LHCN-M2 (cell line): ENCODE results near the gene EPHA8. TPM values are rescaled to one million over a fixed set of nuclear protein-coding genes. Genes with fewer than 3 reads are reported as not detected.

ENCODE experiments used
- DNase-seq: peaks from one replicate; pipeline ENCODE4 v3.0.0-alpha.2; 2012; ENCODE audit warnings: low read depth
- total RNA-seq: library from RNA; depleted of rRNA; stranded (reverse); fragments of >200 nt; gene quantifications from 2 replicates; pipeline ENCODE4 v1.2.3, GENCODE V29; 2014

Gene EPHA8
- total RNA-seq, 1 experiment from 2014 or later: not detected

DNA sequence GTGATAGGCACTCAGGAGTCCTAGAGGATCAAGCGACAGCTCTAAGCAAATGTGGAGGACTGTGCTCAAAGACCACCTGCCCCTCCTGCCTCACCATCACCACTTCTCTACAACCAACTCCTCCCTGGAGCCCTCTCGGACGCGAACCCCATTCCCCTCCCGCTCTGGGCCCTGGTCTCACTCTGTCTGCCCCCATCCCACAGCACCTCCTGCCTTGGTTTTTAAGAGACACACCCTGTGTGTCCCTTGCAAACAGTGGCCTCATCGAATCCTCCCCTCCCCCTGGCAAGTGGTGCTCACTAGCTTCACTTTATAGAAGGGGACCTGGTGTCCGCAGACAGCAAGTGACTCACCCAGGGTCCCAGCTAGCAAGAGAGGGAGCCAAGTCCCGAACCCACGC, 28.8 kb downstream of the EPHA8 start:
- no peak for DNase-seq

DNA sequence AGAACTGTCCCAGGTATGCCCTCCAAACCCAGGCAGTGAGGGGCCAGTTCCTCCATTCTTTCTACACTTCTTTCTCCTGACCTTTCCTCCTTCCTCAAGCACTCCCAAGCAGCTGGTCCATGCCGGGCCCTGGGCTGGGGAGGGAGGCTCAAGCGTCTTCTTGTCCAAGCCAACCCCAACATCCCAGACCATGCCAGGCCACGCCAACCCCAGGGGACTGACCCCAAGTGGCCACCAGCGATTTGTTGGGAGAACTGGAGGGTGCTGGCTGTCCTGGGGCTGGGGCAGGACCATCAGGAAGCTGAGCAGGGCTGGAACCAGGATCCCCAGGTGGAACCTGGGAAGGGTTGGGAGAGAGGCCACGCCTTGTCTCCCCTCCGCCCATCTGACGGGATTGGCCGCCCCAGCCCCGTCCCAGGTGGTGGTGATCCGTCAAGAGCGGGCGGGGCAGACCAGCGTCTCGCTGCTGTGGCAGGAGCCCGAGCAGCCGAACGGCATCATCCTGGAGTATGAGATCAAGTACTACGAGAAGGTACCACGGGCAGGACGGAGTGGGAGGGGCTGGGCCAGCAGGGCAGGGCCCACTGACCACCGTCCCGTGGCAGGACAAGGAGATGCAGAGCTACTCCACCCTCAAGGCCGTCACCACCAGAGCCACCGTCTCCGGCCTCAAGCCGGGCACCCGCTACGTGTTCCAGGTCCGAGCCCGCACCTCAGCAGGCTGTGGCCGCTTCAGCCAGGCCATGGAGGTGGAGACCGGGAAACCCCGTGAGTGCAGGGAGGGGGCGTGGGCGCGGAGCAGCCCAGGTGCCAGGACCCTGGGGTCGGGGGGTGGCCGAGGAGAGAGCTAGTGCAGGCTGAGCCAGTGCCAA, 29.9 kb downstream of the EPHA8 start:
- DNase-seq: no peak

DNA sequence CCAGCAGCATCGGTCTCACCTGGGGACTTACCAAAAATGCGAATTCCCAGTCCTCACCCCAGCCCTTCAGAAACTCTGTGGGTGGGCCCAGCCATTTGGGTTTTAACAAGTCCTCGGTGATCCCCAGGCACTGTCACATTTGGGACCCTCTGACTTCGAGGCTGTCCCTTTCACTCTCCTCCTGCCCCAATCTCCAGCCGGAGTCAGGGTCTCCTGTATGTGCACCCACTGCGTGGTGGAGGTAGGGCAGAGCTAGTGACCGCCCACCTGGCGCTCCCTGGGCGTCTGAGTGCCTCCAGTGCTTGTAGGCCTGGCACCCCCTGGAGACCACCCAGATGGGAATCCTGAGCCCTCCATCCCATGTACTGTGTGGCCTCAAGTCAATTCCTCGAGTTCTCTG, 31.1 kb downstream of the EPHA8 start:
- DNase-seq: no peak

DNA sequence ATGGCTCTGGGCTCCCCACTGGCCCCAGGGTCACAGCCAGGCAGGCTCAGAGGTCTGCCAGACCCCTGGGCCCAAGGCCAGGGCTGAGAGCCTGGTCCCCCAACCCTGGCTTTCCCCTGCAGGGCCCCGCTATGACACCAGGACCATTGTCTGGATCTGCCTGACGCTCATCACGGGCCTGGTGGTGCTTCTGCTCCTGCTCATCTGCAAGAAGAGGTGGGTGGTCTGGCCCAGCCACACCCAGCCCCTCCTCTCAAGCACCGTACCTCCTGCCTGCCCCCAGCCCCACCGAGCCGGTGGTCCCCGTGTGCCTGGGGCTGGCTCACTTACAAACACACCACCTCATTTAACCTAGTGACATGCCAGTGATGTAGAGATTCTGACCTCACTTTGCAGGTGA, 31.8 kb downstream of the EPHA8 start:
- DNase-seq: no peak

DNA sequence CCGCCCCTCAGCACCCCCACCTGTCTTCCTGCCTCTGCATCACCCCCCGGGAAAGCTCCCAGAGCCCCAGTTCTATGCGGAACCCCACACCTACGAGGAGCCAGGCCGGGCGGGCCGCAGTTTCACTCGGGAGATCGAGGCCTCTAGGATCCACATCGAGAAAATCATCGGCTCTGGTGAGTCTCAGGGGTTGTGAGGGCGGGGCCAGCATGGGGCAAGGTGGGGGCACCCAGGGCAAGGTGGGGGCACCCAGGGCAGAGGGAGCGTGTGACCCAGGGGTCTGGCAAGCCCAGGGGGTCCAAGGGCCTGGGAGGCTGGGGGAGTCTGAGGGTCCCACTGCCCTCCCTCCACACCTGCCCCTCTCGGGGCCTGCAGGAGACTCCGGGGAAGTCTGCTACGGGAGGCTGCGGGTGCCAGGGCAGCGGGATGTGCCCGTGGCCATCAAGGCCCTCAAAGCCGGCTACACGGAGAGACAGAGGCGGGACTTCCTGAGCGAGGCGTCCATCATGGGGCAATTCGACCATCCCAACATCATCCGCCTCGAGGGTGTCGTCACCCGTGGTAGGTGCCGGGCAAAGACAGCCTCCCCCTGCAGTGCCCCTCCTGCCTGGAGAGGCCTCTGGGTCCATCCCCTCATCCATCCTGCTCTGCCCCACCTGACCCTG, 34.1 kb downstream of the EPHA8 start:
- no peak for DNase-seq

DNA sequence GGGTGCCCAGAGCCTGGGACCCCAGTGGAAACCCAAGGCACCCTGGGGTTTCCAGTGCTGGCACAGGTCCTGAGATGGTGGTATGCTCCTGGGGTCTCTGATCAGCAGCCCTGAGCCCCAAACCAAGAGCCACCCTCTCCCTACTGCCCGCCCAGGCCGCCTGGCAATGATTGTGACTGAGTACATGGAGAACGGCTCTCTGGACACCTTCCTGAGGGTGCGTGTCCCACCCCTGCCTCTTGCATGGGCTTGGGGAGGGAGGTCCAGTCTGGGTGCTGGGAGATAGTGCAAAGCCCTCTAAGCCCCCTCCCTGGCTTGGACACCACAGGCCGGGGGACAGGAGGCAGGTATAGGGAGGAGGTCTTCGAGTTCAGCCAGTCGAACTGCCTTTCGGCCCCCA, 34.7 kb downstream of the EPHA8 start:
- DNase-seq: no peak

DNA sequence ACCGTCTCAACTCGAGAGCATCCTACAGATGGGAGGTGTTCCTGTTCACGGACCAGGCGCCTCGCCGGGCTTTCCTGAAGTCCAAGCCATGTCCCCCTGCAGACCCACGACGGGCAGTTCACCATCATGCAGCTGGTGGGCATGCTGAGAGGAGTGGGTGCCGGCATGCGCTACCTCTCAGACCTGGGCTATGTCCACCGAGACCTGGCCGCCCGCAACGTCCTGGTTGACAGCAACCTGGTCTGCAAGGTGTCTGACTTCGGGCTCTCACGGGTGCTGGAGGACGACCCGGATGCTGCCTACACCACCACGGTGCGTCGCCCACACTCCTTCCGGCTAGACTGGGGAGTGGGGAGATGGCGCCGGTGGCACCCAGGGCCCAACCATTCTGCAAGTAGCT, 35.4 kb downstream of the EPHA8 start:
- DNase-seq: no peak

DNA sequence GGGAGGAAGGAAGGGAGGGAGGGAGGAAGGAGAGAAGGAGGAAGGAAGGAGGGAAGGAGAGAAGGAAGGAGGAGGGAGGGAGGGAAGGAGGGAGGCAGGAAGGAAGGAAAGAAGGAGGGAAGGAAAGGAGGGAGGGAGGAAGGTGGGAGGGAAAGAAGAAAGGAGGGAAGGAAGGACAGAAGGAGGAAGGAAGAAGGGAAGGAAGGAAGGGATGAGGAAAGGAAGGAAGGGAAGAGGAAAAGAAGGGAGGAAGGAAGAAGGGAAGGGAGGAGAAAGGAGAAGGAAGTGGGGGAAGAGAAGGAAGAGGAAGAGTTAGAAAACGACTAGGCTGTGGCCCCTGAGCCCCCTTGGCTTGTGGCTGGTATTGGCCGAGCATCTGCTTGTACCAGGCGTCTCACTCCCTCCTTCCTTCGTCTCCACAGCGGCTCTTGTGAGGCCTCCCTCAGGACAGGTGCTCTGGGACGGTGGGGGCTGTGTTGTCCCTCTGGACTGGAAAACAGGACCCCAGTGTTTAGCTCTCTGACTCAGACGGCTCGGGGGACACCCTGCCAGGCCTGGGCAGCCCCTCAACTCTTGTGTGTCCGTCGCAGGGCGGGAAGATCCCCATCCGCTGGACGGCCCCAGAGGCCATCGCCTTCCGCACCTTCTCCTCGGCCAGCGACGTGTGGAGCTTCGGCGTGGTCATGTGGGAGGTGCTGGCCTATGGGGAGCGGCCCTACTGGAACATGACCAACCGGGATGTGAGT, 37.0 kb downstream of the EPHA8 start:
- no peak for DNase-seq

DNA sequence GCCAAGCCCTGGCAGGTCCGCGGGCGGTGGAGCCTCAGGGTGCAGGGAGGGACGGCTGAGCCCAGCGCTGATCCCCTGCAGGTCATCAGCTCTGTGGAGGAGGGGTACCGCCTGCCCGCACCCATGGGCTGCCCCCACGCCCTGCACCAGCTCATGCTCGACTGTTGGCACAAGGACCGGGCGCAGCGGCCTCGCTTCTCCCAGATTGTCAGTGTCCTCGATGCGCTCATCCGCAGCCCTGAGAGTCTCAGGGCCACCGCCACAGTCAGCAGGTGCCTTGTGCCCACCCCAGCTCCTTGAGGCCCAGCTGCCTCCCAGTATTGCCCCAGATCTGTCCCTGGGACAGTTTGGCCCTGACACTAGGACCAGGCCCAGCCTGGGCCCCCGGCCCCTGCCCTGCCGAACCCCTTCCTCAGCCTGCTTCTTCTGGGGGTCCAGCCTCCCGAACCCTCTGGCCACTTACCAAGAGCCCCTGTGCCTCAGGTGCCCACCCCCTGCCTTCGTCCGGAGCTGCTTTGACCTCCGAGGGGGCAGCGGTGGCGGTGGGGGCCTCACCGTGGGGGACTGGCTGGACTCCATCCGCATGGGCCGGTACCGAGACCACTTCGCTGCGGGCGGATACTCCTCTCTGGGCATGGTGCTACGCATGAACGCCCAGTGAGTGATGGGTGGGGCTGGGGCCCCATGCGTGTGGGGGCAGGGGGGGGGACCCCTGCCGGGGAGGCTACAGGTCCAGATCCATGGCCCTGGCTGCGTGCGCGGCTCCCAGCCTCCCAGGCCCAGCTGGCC, 37.7 kb downstream of the EPHA8 start:
- DNase-seq: no peak

DNA sequence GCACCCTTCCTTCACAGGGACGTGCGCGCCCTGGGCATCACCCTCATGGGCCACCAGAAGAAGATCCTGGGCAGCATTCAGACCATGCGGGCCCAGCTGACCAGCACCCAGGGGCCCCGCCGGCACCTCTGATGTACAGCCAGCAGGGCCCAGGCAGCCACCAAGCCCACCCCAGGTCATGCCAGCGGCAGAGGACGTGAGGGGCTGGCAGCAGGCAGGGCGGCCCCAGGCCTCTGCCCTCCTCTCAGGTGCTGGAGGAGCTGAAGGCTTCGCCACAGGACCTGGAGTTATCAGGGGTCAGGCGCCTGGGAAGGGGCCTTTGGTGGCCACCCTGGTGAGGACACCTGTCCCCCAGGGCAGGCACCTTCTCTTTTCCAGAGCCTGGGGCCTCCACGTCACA, 38.3 kb downstream of the EPHA8 start:
- DNase-seq: no peak

DNA sequence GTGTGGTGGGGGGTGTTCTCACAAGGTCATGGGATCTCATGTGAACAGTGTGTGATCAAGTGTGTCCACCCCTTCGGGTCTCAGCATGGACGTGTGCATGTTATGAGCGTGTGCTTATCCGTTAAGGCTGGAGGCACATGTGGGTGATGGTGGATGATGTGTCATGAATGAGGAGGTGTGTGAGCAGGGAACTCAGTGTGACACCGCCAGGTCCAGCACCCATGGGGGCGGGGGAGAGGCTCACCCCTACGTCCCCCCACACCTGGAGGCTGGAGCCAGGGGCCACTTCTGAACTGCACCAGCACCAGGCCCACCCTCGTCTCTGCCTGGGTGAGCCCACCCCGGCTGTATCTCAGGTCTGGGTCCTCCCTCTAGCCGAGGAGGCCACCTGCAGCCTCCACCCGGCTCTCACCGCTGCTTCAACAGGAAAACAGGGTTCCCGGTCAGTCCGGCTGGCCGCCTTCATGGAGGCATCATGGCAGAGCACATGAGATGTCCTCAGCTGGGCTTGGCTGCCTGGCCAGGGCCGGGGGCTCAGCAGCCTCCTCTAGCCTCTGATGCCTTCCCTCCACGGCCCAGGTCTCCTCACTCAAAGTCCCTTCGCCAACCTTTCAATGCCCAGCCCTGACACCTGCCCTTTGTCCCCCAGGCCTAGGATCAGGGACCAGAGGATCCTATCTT, 38.9 kb downstream of the EPHA8 start:
- DNase-seq: no peak

DNA sequence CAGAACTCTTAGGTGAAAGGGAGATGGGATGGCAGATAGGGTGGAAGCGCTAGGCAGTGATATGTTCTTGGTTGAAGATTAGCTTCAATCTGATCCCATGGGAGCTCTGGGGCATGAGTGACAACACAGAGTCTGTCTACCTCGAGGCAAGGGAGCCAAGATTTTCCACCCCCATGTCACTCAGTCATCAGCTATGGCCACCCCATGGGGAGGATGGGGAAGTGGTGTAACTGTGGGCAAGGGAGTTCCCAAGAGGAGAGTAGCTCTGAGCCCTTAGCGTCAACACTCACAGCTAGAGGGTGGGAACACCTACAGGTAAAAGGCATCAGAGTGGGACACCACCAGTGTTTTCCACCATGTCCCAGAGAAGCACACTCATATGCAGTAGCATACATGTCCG, 42.9 kb downstream of the EPHA8 start:
- no peak for DNase-seq

DNA sequence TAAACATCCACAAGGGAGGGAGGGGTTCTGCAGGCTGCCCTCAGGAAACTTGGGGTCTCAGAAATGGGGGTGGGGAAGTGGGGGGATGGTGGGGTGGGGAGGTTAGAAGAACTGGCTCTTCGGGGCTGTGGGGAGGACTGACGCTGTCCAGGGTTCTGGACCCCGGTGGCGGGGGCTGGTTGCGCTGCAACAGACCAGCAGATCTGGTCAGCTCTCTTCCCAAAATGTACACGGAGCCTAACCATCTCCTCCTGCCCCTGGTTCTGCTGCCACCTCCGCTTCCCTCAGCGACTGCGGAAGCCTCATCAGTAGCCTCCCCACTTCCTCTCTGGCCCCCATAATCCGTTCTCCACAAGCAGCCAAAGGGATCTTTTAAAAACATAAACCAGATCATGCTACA, 43.9 kb downstream of the EPHA8 start:
- no peak for DNase-seq

DNA sequence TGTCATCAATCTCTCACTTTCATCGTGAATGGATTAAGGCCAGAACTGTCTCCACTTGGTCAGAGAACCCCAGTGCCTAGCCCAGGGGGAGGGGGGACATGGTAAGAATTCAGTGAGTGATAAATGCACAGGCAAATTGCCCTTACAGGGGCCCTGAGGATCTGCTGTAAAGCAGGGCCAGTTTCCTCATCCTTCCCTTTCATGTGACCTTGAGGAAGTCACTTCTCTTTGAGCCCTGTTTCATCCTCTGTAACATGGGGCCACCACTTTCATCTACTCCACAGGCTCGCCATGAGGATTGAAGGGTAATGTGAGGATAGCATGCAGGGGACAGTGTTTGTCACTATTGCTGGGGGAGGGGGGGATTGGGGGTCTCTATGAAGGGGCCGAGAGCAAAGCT, 45.1 kb downstream of the EPHA8 start:
- no peak for DNase-seq

DNA sequence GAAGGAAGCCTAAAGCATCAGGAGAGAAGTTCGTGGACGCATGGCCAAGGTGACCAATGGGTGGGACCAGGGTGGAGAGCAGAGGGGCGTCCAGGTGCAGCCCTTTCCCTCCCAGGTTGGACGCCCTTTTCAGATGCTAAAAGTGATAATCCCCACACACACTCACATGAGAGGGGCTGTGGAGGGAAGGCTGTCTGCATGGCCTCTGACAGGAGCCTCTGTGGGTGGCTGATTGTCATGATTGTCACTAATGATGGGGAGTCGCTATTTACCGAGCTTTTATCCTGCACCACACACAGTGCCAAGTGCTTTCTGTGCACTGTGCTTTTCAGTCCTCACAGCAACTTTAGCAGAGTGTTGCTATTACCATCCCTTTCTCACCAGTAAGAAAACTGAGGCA, 46.0 kb downstream of the EPHA8 start:
- no peak for DNase-seq

DNA sequence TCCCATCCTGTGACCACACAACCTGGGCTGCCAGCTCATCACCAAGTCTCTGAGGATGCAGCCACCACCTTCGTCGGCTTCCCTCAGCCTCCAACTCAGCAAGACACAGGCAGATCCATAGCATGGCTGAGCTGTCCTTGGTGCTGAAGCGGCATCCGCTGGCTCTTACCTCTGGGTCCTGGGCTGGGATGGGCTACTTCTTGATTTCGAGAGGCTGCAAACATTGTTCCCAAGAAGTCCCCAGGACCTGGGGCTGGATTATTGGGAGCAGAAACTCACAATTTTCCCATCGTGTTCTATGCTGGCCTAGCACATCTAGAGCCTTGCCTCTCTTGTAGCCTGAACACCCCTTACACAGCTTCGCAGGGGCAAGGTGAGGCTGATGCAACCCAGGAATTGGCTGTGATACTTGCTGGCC, 48.2 kb downstream of the EPHA8 start:
- DNase-seq: peak; percentile 44

DNA sequence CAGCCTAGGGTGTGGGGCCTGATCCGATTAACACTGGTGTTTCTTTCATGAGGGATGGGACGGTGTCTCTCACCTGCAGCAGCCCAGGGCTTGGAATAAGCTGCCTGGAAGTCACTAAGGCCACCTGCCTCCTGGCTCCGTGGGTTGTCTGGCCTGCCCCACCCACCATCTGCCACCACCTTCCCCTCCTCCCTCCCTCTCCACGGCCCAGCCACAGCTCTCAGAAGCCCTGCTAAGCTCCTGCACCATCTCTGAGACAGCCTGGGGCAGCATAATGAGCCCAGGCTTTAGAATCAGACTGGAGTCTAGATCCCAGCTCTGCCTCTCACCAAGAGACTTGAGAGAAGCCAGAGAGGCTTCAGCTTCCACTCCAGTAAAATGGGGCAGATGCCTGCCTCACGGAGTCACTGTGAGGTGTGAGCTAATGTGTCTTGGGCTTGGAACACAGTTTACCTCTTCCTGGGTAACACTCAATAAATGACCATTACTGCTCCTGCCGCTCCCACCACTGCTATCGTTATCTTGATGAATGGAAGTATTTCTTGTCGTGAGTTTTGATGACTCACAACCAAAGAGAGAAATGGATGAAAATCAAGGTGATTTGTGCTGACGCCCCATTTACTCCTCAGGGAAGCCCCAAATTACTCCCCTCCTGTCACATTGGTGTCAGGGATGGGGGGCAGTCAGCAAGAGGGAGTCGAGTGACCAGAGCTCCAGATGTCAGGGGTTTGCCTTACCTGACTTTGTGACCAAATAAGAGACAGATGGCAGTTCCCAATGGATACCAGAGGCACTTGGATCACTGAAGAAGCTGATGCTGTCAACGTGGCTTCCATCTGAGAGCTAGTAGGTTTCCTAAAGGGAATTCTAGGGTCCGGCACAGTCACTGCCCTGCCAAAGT, 49.6 kb downstream of the EPHA8 start:
- DNase-seq: no peak

DNA sequence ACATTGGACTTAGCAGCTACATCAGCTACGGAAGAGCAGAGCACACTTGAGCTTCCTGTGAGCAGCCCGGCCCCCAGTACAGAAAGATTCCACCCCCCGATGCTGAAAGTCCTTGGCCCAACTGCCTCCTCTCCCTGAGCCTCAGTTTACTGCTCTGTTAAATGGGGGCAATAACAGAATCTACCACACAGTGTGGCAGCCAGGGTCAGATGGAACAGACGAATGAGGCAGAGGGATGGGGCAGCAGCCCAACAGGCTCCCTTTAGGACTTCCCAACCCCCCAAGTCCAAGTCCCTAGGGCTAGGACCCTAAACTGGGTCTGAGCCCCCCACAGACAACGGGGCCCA, 50.3 kb downstream of the EPHA8 start:
- no peak for DNase-seq

DNA sequence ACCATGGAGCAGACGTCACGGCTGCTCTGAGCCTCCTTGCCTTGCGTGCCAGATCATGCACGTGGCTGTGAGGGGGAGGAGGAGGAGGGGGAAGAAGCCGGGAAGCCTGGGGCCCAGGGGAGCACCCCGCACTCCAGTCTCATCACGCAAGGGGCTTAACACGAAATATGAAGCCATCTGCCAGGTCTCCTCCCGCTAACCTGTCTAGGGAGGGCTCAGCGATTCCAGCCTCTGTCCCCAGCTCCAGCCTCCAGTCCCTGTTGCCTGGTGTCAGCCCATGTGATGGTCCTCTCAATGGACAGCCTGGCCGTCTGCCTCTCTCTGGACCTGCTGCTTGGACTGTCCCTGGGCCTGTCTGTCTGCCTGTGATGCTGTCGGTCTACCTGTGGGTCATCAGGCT, 50.7 kb downstream of the EPHA8 start:
- no peak for DNase-seq

DNA sequence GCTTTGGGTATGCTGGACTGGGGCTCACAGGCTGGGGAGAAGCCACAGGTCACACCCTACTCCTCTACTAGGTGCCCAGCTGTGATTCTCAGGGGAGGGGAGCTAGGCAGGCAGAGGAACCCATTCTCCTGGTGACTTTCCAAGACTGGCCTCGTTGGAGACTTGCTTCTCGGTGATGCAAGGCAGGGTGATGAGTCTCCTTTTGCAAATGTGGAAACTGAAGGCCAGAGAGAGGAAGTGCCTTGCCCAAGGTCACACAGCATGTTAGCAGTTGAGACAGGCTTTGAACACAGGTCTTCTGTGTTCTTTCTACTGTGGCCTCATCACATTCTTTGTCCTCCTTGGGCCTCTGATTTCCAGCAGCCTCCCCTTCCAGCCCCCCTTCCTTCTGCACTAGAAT, 52.6 kb downstream of the EPHA8 start:
- no peak for DNase-seq
